ENCODE measurements around the gene MAG. TPM values are rescaled to one million over a fixed set of nuclear protein-coding genes. Genes with fewer than 3 reads are reported as not detected.

MAG gene
- total RNA-seq, 1 donor from 2014 or later = not detected

DNA sequence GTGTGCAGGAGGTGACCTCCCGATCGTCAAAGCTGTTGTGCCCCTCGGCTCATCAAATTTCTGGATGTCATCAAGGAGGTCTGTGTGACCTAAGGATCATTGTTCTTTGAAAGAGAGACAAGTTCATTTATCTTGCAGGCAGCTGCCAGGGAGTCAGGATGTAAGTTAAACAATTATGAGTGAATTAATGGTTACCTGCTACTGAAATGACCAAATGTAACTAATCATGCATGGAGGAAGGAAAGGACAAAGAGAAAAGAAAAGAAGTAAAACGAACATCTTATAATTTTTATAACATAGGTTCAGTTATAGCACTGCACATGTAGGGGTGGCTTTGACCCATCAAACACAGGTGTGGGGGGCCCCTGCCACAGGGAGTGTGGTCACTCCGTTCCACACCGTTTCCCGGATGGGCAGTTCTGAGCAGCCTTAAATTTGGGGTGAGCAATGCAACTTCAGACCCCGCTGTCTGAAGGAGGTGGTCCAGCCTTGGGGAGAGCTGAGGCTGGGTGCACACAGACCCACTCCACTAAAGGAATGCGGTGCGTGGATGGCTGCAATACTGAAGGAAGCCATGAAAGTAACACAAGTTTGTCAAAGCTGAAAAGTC lies 42.3 kb downstream of the MAG start:
- Histone ChIP-seq H3K4me3 (no peak overlapping the region), H3K9me3 (no peaks in the 10 kb centered on the region), H3K27ac (no peak overlapping the region), H3K27me3 (peaks cover 17% of the 10 kb centered on the region), H3K4me1 (no peaks in the 10 kb centered on the region), H3K36me3 (no peaks in the 10 kb centered on the region)
- intact Hi-C loops (cut with DNase I) = no loop called here
- no peak for DNase-seq
- ATAC-seq = no peak
- TF ChIP-seq, protein P1, sequence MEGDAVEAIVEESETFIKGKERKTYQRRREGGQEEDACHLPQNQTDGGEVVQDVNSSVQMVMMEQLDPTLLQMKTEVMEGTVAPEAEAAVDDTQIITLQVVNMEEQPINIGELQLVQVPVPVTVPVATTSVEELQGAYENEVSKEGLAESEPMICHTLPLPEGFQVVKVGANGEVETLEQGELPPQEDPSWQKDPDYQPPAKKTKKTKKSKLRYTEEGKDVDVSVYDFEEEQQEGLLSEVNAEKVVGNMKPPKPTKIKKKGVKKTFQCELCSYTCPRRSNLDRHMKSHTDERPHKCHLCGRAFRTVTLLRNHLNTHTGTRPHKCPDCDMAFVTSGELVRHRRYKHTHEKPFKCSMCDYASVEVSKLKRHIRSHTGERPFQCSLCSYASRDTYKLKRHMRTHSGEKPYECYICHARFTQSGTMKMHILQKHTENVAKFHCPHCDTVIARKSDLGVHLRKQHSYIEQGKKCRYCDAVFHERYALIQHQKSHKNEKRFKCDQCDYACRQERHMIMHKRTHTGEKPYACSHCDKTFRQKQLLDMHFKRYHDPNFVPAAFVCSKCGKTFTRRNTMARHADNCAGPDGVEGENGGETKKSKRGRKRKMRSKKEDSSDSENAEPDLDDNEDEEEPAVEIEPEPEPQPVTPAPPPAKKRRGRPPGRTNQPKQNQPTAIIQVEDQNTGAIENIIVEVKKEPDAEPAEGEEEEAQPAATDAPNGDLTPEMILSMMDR (IDR thresholded peaks at IDR 0.05) = no peak

DNA sequence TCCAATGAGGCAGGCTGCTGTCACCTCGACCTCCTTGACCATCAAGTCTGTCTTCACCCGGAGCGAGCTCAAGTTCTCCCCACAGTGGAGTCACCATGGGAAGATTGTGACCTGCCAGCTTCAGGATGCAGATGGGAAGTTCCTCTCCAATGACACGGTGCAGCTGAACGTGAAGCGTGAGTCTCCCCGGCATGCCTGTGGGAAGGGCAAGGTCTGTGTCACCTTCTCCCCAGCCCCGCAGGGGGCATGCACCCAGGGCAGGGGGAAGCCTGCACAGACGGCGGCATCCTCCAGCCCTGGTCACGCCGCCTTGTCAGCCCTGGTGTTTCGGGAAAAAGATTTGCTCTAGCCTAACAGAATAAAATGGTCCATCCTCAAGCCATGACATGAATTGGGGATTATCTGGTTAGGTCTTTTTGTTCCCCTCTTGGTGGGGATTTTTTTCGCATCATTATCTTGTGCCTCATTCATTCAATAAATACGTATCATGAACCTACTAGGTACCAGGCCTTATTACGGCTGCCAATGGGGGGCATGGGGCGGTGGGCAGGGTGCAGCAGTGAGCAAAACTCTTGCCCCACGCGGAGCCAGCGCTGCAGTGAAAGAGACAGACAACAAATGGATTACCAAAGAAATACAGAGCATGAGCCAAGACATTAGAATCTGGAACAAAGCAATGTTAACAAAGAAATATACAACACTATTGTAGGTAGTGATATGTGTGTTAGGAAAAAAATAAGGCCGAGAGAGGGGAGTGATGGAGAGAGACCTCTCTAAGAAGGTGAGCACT lies 44.4 kb downstream of the MAG start:
- intact Hi-C loops (cut with DNase I) = no loop called here
- H3K36me3 ChIP-seq = no peaks in the 10 kb centered on the region
- peaks cover 8% of the 10 kb centered on the region for H3K27me3 ChIP-seq
- ATAC-seq = no peak
- TF ChIP-seq, protein P1 (IDR thresholded peaks at IDR 0.05) = no peak
- no peak overlapping the region for H3K4me3 ChIP-seq
- H3K27ac ChIP-seq = no peak overlapping the region
- DNase-seq = no peak
- no peaks in the 10 kb centered on the region for H3K4me1 ChIP-seq
- no peaks in the 10 kb centered on the region for H3K9me3 ChIP-seq

DNA sequence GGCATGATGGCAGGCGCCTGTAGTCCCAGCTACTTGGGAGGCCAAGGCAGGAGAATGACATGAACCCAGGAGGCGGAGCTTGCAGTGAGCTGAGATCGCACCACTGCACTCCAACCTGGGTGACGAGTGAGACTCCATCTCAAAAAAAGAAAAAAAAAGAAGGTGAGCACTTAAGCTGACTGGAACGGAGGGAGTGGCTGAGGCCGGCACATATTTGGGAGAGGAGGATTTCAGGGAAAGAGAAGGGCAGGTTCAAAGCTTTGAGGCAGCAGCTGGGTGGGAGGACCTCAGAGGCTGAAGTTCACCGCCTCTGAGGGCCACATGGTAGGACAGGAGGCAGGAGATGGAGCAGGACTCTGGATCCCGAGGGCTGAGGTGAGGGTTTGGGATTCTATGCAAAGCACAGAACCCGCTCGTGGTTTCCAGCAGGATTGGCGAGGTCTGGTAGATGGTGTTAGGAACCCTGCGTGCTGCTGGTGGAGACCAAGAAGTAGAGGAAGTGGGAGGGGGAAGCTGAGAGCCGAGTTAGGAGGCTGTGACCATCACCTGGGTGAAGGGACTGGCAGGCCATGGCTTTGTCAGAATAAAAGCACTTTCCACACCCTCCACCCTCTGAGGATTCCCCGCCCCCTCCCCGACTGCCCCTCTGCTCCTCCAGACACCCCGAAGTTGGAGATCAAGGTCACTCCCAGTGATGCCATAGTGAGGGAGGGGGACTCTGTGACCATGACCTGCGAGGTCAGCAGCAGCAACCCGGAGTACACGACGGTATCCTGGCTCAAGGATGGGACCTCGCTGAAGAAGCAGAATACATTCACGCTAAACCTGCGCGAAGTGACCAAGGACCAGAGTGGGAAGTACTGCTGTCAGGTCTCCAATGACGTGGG lies 45.4 kb downstream of the MAG start:
- Histone ChIP-seq H3K27me3 (peaks cover 7% of the 10 kb centered on the region), H3K27ac (no peak overlapping the region), H3K4me1 (no peaks in the 10 kb centered on the region), H3K36me3 (no peaks in the 10 kb centered on the region), H3K9me3 (no peaks in the 10 kb centered on the region), H3K4me3 (no peak overlapping the region)
- TF ChIP-seq, protein P1 (IDR thresholded peaks at IDR 0.05) = no peak
- intact Hi-C loops (cut with DNase I) = no loop called here
- DNase-seq (no peak), ATAC-seq (peak; percentile 31)

DNA sequence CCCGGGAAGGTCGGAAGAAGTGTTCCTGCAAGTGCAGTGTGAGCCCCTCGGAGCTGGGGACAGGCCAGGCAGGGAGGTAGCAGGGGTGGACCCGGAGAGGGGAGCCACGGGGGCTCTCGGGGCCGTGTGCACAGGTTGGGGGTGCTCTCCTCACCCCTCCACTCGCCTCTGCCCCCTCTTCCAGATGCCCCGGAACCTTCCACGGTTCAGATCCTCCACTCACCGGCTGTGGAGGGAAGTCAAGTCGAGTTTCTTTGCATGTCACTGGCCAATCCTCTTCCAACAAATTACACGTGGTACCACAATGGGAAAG lies 46.0 kb downstream of the MAG start:
- DNase-seq (no peak), ATAC-seq (no peak)
- peaks cover 1% of the 10 kb centered on the region for H3K27me3 ChIP-seq
- H3K9me3 ChIP-seq = no peaks in the 10 kb centered on the region
- no peak overlapping the region for H3K4me3 ChIP-seq
- H3K36me3 ChIP-seq = no peaks in the 10 kb centered on the region
- TF ChIP-seq, protein P1 (IDR thresholded peaks at IDR 0.05) = no peak
- H3K4me1 ChIP-seq = no peaks in the 10 kb centered on the region
- no peak overlapping the region for H3K27ac ChIP-seq
- intact Hi-C loops (cut with DNase I) = no loop called here

DNA sequence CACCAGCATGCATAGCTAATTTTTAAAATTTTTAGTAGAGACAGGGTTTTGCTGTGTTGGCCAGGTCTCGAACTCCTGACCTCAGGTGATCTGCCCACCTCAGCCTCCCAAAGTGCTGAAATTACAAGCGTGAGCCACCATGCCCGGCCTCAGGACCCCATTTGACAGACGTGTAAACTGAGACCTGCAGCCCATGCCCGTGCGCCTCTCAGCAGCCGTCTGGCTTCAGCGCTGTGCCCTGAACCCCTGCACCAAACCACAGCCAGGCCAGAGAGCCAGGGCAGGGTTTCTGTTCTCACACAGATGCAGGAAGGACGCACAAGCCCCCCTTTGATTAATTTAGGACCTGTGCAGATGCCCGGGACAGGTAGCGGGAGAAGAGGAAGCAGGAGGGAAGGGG lies 48.5 kb downstream of the MAG start:
- TF ChIP-seq, protein P1 (IDR thresholded peaks at IDR 0.05) = no peak
- Histone ChIP-seq H3K27me3 (no peaks in the 10 kb centered on the region), H3K4me3 (no peak overlapping the region), H3K4me1 (no peaks in the 10 kb centered on the region), H3K9me3 (no peaks in the 10 kb centered on the region), H3K27ac (no peak overlapping the region), H3K36me3 (no peaks in the 10 kb centered on the region)
- ATAC-seq (no peak), DNase-seq (no peak)
- intact Hi-C loops (cut with DNase I) = no loop called here

All from upper lobe of right lung (tissue), 1 donor.